Bladder microvascular endothelial cell (primary cell): ENCODE measurements around the gene SMPX. TPM values are rescaled to one million over a fixed set of nuclear protein-coding genes. Genes with fewer than 3 reads are reported as not detected.

Source experiments
- total RNA-seq: library from RNA; depleted of rRNA; stranded (reverse); fragments of >200 nt; gene quantifications from 2 replicates; pipeline ENCODE4 v1.2.3, GENCODE V29; 2014

SMPX gene
- total RNA-seq = not detected in 2 replicates

GRCh38 chrX:21757960-21758359 is at the start of gene SMPX:
Gene SMPX (minus strand): TSS chrX:21758116. CDS start chrX:21754290, 3,826 bp downstream.

GRCh38 chrX:21658152-21658737 is 99.7 kb downstream of the SMPX start, which contains the start of gene KLHL34:
Gene KLHL34 (minus strand): TSS chrX:21658330. CDS start chrX:21657788, 542 bp downstream.

Other genes with a start within 250 kb of the SMPX start
- not detected in 2 replicates for gene KLHL34, start 99.8 kb downstream of the SMPX start, total RNA-seq
- gene MBTPS2, start 81.5 kb upstream of the SMPX start, total RNA-seq = 2.9 and 11.0 TPM in 2 replicates
- 0.97 and 3.6 TPM in 2 replicates for gene YY2, start 97.9 kb upstream of the SMPX start, total RNA-seq
- gene SMS, start 182.6 kb upstream of the SMPX start, total RNA-seq = 105 and 111 TPM in 2 replicates